Liver (tissue), 9 donors: ENCODE data around the gene RAPSN. TPM values are rescaled to one million over a fixed set of nuclear protein-coding genes. Genes with fewer than 3 reads are reported as not detected.

ENCODE experiments used
- DNase-seq: peaks from one replicate; pipeline ENCODE4 v3.0.0-alpha.2; 2017; ENCODE audit warnings: low spot score
- H3K27ac ChIP-seq, 2 donors: one replicate each; pipeline ENCODE4 v1.7.0; 2013; ENCODE audit warnings: inconsistent platforms in 2 of 2, low read length in 2 of 2, control low read depth in 1 of 2, low read depth in 1 of 2, mild to moderate bottlenecking in 1 of 2
- H3K27me3 ChIP-seq, 4 donors: one replicate each; pipeline versions ENCODE4 v1.6.1 to v1.7.0; 2013; ENCODE audit warnings: low read length in 3 of 4, inconsistent platforms in 1 of 4, mild to moderate bottlenecking in 1 of 4, moderate library complexity in 1 of 4; ENCODE audit not compliant: control insufficient read depth in 4 of 4, insufficient read depth in 4 of 4
- H3K36me3 ChIP-seq, 4 donors: one replicate each; pipeline versions ENCODE4 v1.6.1 to v1.7.0; 2013; ENCODE audit warnings: low read length in 3 of 4, mild to moderate bottlenecking in 3 of 4, low read depth in 1 of 4, moderate library complexity in 1 of 4; ENCODE audit not compliant: control insufficient read depth in 4 of 4, insufficient read depth in 3 of 4
- H3K4me1 ChIP-seq, 4 donors: one replicate each; pipeline versions ENCODE4 v1.6.1 to v1.7.0; 2013; ENCODE audit warnings: low read length in 3 of 4, mild to moderate bottlenecking in 3 of 4, moderate library complexity in 1 of 4; ENCODE audit not compliant: control insufficient read depth in 4 of 4, insufficient read depth in 4 of 4
- H3K4me3 ChIP-seq, 3 donors: one replicate each; pipeline versions ENCODE4 v1.6.1 to v1.7.0; 2013; ENCODE audit warnings: low read length in 3 of 3, control low read depth in 1 of 3, low read depth in 1 of 3, mild to moderate bottlenecking in 1 of 3
- H3K9ac ChIP-seq, 2 donors: one replicate each; pipeline ENCODE4 v1.7.0; 2013; ENCODE audit warnings: low read length in 2 of 2, mild to moderate bottlenecking in 2 of 2, moderate library complexity in 2 of 2, control low read depth in 1 of 2, low read depth in 1 of 2
- H3K9me3 ChIP-seq, 4 donors: one replicate each; pipeline versions ENCODE4 v1.6.1 to v1.7.0; 2013; ENCODE audit warnings: low read length in 3 of 4; ENCODE audit not compliant: control insufficient read depth in 4 of 4
- ATF3 ChIP-seq: IDR thresholded peaks from 2 replicates; pipeline ENCODE4 v1.6.1; 2016; ENCODE audit warnings: antibody characterized with exemption
- EGR1 ChIP-seq, 2 donors: IDR thresholded peaks; 2 replicates each; pipeline ENCODE4 v1.6.1; 2016 to 2018; ENCODE audit warnings: antibody characterized with exemption in 2 of 2, low read depth in 2 of 2
- FOXA1 ChIP-seq: IDR thresholded peaks from 2 replicates; pipeline ENCODE4 v1.6.1; 2016; ENCODE audit warnings: antibody characterized with exemption
- FOXA2 ChIP-seq: IDR thresholded peaks from 2 replicates; pipeline ENCODE4 v1.6.1; 2016; ENCODE audit warnings: antibody characterized with exemption
- GABPA ChIP-seq, 2 donors: IDR thresholded peaks in 1 of 2; conservative IDR thresholded peaks in 1 of 2; 2 replicates each; pipeline ENCODE4 v1.6.1; 2016; ENCODE audit warnings: antibody characterized with exemption in 2 of 2, mild to moderate bottlenecking in 1 of 2, moderate library complexity in 1 of 2
- HNF4A ChIP-seq, 2 donors: conservative IDR thresholded peaks; 2 replicates each; pipeline ENCODE4 v1.6.1; 2016; ENCODE audit warnings: antibody characterized with exemption in 2 of 2, mild to moderate bottlenecking in 2 of 2
- HNF4G ChIP-seq: IDR thresholded peaks from 2 replicates; pipeline ENCODE4 v1.6.1; 2016; ENCODE audit warnings: antibody characterized with exemption
- JUND ChIP-seq, 2 donors: IDR thresholded peaks; 2 replicates each; pipeline ENCODE4 v1.6.1; 2016; ENCODE audit warnings: antibody characterized with exemption in 2 of 2
- RAD21 ChIP-seq, 2 donors: IDR thresholded peaks; 2 replicates each; pipeline ENCODE4 v1.6.1; 2016; ENCODE audit warnings: antibody characterized with exemption in 2 of 2, mild to moderate bottlenecking in 2 of 2
- REST ChIP-seq: IDR thresholded peaks from 2 replicates; pipeline ENCODE4 v1.6.1; 2016; ENCODE audit warnings: antibody characterized with exemption, mild to moderate bottlenecking
- RXRA ChIP-seq, 2 donors: IDR thresholded peaks; 2 replicates each; pipeline ENCODE4 v1.6.1; 2017 to 2018; ENCODE audit warnings: antibody characterized with exemption in 2 of 2, mild to moderate bottlenecking in 1 of 2
- SP1 ChIP-seq: IDR thresholded peaks from 2 replicates; pipeline ENCODE4 v1.6.1; 2018; ENCODE audit warnings: antibody characterized with exemption, mild to moderate bottlenecking
- TAF1 ChIP-seq: conservative IDR thresholded peaks from 2 replicates; pipeline ENCODE4 v1.6.1; 2016; ENCODE audit warnings: antibody characterized with exemption, mild to moderate bottlenecking
- YY1 ChIP-seq: IDR thresholded peaks from 2 replicates; pipeline ENCODE4 v1.6.1; 2016; ENCODE audit warnings: antibody characterized with exemption, mild to moderate bottlenecking
- whole genome bisulfite sequencing: extraction: QIAGEN DNeasy Blood & Tissue Kit; methylation state at CpG from one replicate; pipeline ENCODE4 v1.1.7; 2013; 5-methylcytosine and 5-hydroxymethylcytosine counted together
- polyA plus RNA-seq, 2 donors: library from polyadenylated mRNA; stranded (reverse) in 1 of 2; unstranded in 1 of 2; fragments of 200-250 nt in 1 of 2; fragments of >200 nt in 1 of 2; fragmentation: Nextera tagmentation in 1 of 2; extraction: Ambion mirVana in 1 of 2; gene quantifications; one replicate each; pipeline versions ENCODE4 v1.2.1 to v1.2.3, GENCODE V29; 2013 to 2015
- total RNA-seq, 2 donors: library from RNA; depleted of rRNA; stranded (reverse); fragments of >200 nt; gene quantifications; one replicate each; pipeline ENCODE4 v1.2.3, GENCODE V29; 2014
- TF ChIP-seq, protein P1 (sequence below): IDR thresholded peaks from 2 replicates; pipeline ENCODE4 v1.6.1; 2016; ENCODE audit warnings: antibody characterized with exemption
- TF ChIP-seq, protein P2 (sequence below): IDR thresholded peaks from 2 replicates; pipeline ENCODE4 v1.6.1; 2016; ENCODE audit warnings: antibody characterized with exemption
- donor health status: healthy.
- donor health status: healthy.
- donor health status: healthy.
- donor health status: healthy.
- donor health status: healthy.

RAPSN gene
- total and polyA plus RNA-seq, 4 donors = 0.12 to 0.59 (median 0.28) TPM; not detected in 1

DNA sequence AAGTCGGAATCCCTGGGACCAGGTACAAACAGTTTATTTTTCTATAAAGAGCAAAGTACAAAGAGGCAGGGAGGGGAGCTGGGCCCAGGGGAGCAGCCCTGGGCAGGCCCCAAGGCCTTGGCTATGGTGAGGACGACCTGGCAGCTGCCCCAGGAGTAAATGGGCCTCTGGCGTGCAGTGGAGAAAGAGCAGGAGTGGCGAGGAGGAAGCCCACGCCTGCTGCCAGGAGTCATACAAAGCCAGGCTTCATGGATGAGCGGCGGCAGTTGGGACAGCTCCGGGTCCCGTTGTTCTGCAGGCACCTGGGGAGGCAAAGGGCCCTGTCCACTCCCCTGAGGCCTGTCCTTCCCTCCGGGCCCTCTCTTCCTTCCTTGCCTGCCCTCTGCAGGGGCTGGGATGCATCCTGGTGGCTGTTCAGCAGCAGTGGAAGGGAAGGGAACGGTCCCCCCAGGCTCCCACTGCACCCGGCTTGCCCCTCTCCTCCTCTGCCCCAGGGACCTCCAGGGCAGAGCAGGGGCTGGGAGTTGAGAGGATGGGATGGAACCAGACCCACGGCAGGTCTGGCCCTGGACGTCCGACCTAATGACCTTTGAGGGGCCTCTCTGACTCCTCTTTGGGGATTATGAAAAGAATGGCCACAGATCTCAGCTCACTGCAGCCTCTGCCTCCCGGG is 11.1 kb downstream of the RAPSN start:
- Histone ChIP-seq H3K27me3 (no peaks in the 10 kb centered on the region), H3K4me1 (peaks cover 3 to 35% (median 24%) of the 10 kb centered on the region in 4 donors), H3K9me3 (no peaks in the 10 kb centered on the region), H3K27ac (peak overlapping the region; percentile 65), H3K4me3 (no peak overlapping the region), H3K36me3 (no peaks in the 10 kb centered on the region), H3K9ac (peak overlapping the region in 1 of 2 donors; percentile 54)
- no peak for DNase-seq
- WGBS = 44% methylated on average over 16 of the region's 16 CpGs
- TF ChIP-seq ATF3 (no peak), RAD21 (IDR thresholded peaks at IDR 0.05) (peak; percentile 21 to 39), SP1 (peak; percentile 86), RXRA (IDR thresholded peaks at IDR 0.05) (peak; percentile 63 to 81), YY1 (peak; percentile 90), TAF1 (no peak), FOXA2 (no peak), HNF4G (peak; percentile 84), REST (peak; percentile 86), HNF4A (conservative IDR thresholded peaks at IDR 0.05) (peak; percentile 90), JUND (IDR thresholded peaks at IDR 0.05) (peak in 1 of 2 donors; percentile 58), GABPA (IDR thresholded peaks at IDR 0.05 in 1 of 2, conservative IDR thresholded peaks at IDR 0.05 in 1 of 2) (no peak), FOXA1 (peak; percentile 58)
- TF ChIP-seq, protein P1, sequence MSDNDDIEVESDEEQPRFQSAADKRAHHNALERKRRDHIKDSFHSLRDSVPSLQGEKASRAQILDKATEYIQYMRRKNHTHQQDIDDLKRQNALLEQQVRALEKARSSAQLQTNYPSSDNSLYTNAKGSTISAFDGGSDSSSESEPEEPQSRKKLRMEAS = no peak
- TF ChIP-seq, protein P2, sequence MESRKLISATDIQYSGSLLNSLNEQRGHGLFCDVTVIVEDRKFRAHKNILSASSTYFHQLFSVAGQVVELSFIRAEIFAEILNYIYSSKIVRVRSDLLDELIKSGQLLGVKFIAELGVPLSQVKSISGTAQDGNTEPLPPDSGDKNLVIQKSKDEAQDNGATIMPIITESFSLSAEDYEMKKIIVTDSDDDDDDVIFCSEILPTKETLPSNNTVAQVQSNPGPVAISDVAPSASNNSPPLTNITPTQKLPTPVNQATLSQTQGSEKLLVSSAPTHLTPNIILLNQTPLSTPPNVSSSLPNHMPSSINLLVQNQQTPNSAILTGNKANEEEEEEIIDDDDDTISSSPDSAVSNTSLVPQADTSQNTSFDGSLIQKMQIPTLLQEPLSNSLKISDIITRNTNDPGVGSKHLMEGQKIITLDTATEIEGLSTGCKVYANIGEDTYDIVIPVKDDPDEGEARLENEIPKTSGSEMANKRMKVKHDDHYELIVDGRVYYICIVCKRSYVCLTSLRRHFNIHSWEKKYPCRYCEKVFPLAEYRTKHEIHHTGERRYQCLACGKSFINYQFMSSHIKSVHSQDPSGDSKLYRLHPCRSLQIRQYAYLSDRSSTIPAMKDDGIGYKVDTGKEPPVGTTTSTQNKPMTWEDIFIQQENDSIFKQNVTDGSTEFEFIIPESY = no peak

- Histone ChIP-seq H3K27ac (peak overlapping the region; percentile 65), H3K4me1 (peaks cover 3 to 35% (median 24%) of the 10 kb centered on the region in 4 donors), H3K9me3 (no peaks in the 10 kb centered on the region), H3K9ac (no peak overlapping the region), H3K4me3 (no peak overlapping the region), H3K27me3 (no peaks in the 10 kb centered on the region), H3K36me3 (no peaks in the 10 kb centered on the region)
- 53% methylated on average over 11 of the region's 11 CpGs for WGBS
- DNase-seq = no peak
- TF ChIP-seq EGR1 (IDR thresholded peaks at IDR 0.05; ENCODE audit: low read depth in 2 of 2) (no peak), FOXA2 (no peak)
Observed at GRCh38 chr11:47437218-47437745, 11.7 kb downstream of the RAPSN start.
